Upper lobe of left lung (tissue), 4 donors: ENCODE data around the gene CSN1S1.

ENCODE experiments used
- EP300 ChIP-seq, 4 donors: sonication (generic); formaldehyde crosslinking; IDR thresholded peaks; one replicate each; pipeline ENCODE4 v1.5.1; 2017; ENCODE audit warnings: antibody characterized with exemption in 4 of 4, control low read depth in 2 of 4
- POLR2AphosphoS5 ChIP-seq, 2 donors: sonication (generic); formaldehyde crosslinking; IDR thresholded peaks; one replicate each; pipeline ENCODE4 v1.5.1; 2017; ENCODE audit warnings: antibody characterized with exemption in 2 of 2
- TF ChIP-seq, protein P1 (sequence below), 6 experiments: fragments of 450-650 bp in 4 of 6; fragments of 200-600 bp in 2 of 6; sonication (generic) in 2 of 6; IDR thresholded peaks; one replicate each; pipeline ENCODE4 v1.5.1; 2016 to 2019; ENCODE audit warnings: antibody characterized with exemption in 6 of 6

- TF ChIP-seq EP300 (IDR thresholded peaks at IDR 0.05), result no peak
- TF ChIP-seq, protein P1, sequence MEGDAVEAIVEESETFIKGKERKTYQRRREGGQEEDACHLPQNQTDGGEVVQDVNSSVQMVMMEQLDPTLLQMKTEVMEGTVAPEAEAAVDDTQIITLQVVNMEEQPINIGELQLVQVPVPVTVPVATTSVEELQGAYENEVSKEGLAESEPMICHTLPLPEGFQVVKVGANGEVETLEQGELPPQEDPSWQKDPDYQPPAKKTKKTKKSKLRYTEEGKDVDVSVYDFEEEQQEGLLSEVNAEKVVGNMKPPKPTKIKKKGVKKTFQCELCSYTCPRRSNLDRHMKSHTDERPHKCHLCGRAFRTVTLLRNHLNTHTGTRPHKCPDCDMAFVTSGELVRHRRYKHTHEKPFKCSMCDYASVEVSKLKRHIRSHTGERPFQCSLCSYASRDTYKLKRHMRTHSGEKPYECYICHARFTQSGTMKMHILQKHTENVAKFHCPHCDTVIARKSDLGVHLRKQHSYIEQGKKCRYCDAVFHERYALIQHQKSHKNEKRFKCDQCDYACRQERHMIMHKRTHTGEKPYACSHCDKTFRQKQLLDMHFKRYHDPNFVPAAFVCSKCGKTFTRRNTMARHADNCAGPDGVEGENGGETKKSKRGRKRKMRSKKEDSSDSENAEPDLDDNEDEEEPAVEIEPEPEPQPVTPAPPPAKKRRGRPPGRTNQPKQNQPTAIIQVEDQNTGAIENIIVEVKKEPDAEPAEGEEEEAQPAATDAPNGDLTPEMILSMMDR (IDR thresholded peaks at IDR 0.05), result no peak
- no peak for TF ChIP-seq POLR2AphosphoS5 (IDR thresholded peaks at IDR 0.05)
Measured at GRCh38 chr4:69995526-69996016, 64.7 kb downstream of the CSN1S1 start, which contains the start of gene STATH.
